AG04450 (cell line): ENCODE measurements around the gene MARCHF2. TPM values are rescaled to one million over a fixed set of nuclear protein-coding genes. Genes with fewer than 3 reads are reported as not detected.

Source experiments
- CTCF ChIA-PET: fragments of 300-600, 350-600 bp; formaldehyde crosslinking; extraction: SDS; loops from one replicate; lab custom pipeline; 2022; ENCODE audit warnings: antibody characterized with exemption, inconsistent platforms; lab: Charles Lee
- POLR2A ChIA-PET: fragments of 350-600 bp; formaldehyde crosslinking; extraction: SDS; loops from one replicate; lab custom pipeline; 2021; ENCODE audit warnings: antibody characterized with exemption, inconsistent platforms; lab: Yijun Ruan, JAX
- DNase-seq: peaks from one replicate; pipeline ENCODE4 v3.0.0-alpha.2; 2011; ENCODE audit warnings: low read depth, low spot score
- H3K27ac ChIP-seq: one replicate; pipeline ENCODE4 v1.5.1; 2012; ENCODE audit warnings: low read depth, low read length, control low read depth
- H3K27me3 ChIP-seq: one replicate; pipeline ENCODE4 v1.6.0; 2012; ENCODE audit warnings: low read length; ENCODE audit not compliant: control insufficient read depth, insufficient read depth
- H3K4me3 ChIP-seq: 2 replicates; pipeline ENCODE4 v1.5.1; 2011; ENCODE audit warnings: mild to moderate bottlenecking, low read depth, low read length, control low read depth
- H3K9me3 ChIP-seq: 2 replicates; pipeline ENCODE4 v1.5.1; 2012; ENCODE audit warnings: low read length; ENCODE audit not compliant: control insufficient read depth, insufficient read depth
- polyA plus RNA-seq: library from polyadenylated mRNA; depleted of rRNA; stranded (reverse); fragments of >200 nt; gene quantifications from 2 replicates; pipeline ENCODE4 v1.2.3, GENCODE V29; 2011
- TF ChIP-seq, protein P1 (sequence below): IDR thresholded peaks from 2 replicates; pipeline ENCODE4 v1.5.1; 2011; ENCODE audit warnings: low read depth, low read length, control low read depth, inconsistent platforms

Gene MARCHF2
- polyA plus RNA-seq, 1 experiment, result 14.7 TPM

DNA sequence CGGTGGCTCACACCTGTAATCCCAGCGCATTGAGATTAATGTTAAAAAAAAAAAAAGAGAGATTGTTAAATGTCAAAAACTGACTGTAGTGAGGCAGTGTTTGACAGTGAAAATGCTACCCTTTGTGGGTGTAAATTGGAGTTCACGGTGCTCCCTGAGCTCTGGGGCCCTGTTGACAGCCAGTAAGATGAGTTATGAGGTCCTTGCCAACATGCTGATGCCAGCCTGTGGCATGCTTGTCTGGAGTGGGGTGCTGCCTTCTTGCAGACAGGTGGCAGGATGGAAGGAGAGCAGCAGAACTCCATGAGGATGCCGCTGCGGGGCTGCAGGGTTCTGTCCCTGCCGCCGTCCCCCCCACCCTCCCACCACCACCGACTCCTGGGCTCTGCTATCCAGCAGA is 63.4 kb downstream of the MARCHF2 start:
- POLR2A ChIA-PET, result no interaction called here
- H3K4me3 ChIP-seq, result no peak overlapping the region
- TF ChIP-seq, protein P1, sequence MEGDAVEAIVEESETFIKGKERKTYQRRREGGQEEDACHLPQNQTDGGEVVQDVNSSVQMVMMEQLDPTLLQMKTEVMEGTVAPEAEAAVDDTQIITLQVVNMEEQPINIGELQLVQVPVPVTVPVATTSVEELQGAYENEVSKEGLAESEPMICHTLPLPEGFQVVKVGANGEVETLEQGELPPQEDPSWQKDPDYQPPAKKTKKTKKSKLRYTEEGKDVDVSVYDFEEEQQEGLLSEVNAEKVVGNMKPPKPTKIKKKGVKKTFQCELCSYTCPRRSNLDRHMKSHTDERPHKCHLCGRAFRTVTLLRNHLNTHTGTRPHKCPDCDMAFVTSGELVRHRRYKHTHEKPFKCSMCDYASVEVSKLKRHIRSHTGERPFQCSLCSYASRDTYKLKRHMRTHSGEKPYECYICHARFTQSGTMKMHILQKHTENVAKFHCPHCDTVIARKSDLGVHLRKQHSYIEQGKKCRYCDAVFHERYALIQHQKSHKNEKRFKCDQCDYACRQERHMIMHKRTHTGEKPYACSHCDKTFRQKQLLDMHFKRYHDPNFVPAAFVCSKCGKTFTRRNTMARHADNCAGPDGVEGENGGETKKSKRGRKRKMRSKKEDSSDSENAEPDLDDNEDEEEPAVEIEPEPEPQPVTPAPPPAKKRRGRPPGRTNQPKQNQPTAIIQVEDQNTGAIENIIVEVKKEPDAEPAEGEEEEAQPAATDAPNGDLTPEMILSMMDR, result no peak
- CTCF ChIA-PET, result interaction anchor here (0.5 kb wide), 1 partner anchor 59 kb away, joined by 5 read pairs; no protein-coding TSS in a partner anchor
- H3K27me3 ChIP-seq, result no peaks in the 10 kb centered on the region
- DNase-seq, result no peak
- no peak overlapping the region for H3K27ac ChIP-seq
- H3K9me3 ChIP-seq, result no peaks in the 10 kb centered on the region

DNA sequence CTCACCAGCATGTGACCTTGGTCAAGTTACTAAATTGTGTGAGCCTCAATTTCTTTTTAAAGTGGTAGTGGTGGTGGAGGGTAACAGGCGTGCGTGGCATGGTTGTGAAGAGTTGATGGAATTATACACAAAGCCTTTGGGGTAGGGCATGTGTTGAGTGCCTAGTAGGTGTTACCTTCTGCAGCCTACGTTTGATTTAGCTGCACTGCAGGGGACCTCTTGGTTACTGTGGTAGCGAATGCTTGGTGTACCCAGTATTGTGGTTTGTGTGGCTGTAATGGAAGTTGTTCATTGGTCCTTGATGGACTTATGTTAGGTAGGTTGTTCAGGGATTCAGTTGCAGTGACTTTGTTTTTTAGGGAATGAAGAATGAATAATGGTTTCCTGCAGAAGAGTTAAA is 64.8 kb downstream of the MARCHF2 start:
- ChIA-PET POLR2A (no interaction called here), CTCF (no interaction called here)
- no peak overlapping the region for H3K27ac ChIP-seq
- no peak overlapping the region for H3K4me3 ChIP-seq
- H3K9me3 ChIP-seq, result no peaks in the 10 kb centered on the region
- H3K27me3 ChIP-seq, result no peaks in the 10 kb centered on the region
- no peak for DNase-seq
- TF ChIP-seq, protein P1, result no peak

DNA sequence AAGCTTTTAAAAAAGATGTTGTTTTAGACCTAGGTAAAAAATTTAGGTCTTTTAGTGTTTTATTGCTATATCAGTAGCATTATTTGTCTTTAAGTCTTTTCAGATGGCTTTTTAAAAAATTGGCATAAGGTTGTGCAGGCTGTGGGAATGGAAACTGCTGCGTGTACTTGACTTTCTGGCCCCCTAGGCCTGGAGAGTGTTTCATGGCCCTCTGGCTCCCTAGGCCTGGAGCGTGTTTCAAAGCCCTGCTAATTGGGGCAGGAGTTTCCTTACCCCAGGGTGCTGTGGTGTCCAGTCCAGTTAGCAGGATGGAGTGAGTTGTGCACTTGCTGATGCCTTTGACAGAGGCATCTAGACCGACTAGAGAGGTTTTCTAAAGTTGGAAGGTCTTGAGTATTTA is 65.5 kb downstream of the MARCHF2 start:
- H3K4me3 ChIP-seq, result no peak overlapping the region
- POLR2A ChIA-PET, result no interaction called here
- no peaks in the 10 kb centered on the region for H3K9me3 ChIP-seq
- TF ChIP-seq, protein P1, result no peak
- DNase-seq, result no peak
- CTCF ChIA-PET, result no interaction called here
- no peaks in the 10 kb centered on the region for H3K27me3 ChIP-seq
- no peak overlapping the region for H3K27ac ChIP-seq

DNA sequence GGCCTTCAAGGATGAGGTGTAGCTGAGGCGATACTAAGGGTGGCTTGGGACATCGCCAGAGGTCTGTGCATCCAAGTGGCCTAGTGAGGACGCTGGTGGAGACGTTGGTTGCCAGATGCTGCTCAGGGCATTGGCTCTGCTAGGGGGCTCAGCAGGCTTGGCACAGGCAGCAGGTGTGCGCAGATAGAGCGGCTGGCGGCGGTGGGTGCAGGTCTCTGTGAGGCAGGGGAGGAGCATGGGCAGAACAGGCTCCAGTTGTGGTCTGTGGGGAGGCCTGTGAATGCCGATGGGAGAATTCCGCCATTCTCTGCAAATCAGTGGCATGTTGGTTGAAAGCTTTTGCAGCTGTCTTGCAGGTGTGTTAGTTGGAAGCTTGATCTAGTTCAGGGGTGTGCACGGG is 68.1 kb downstream of the MARCHF2 start:
- no peak for DNase-seq
- ChIA-PET CTCF (interaction anchor here (0.7 kb wide), 1 partner anchor 44 kb away, joined by 5 read pairs; no protein-coding TSS in a partner anchor), POLR2A (no interaction called here)
- Histone ChIP-seq H3K4me3 (no peak overlapping the region), H3K9me3 (no peaks in the 10 kb centered on the region), H3K27ac (no peak overlapping the region), H3K27me3 (no peaks in the 10 kb centered on the region)
- TF ChIP-seq, protein P1, result no peak

DNA sequence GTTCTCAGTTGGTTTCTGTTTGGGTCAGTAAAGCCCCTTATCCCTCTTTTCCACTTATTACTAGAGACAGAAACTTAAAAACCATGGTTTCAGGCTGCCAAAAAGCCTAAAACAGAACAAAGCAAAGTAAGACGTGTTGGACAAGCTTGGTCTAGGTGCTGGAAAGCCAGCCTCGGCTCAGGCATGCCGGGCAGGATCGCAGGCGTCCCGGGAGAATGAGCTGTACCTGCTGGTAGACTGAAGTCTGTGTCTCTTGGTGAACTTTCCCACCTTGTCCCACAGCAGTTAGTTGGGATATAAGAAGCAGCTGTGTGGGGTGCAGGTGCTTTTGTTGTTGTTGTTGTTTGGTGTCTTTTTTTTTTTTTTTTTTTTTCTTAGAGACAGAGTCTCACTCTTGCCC is 68.5 kb downstream of the MARCHF2 start:
- Histone ChIP-seq H3K27ac (no peak overlapping the region), H3K4me3 (no peak overlapping the region), H3K9me3 (no peaks in the 10 kb centered on the region), H3K27me3 (no peaks in the 10 kb centered on the region)
- no peak for DNase-seq
- ChIA-PET CTCF (interaction anchor here (0.7 to 1.7 kb wide), 3 partner anchors 24 to 69 kb away, joined by 4 to 6 read pairs (median 5); partner anchors contain the start of gene MARCHF2), POLR2A (no interaction called here)
- TF ChIP-seq, protein P1, result no peak
